Mammary epithelial cell (primary cell): Measurements from ENCODE around the gene VIPR2.

Source experiments
- CTCF ChIP-seq, 2 donors: IDR thresholded peaks in 1 of 2; conservative IDR thresholded peaks in 1 of 2; 2 replicates each; pipeline ENCODE4 v1.5.1; 2011 to 2012; ENCODE audit warnings: inconsistent platforms in 2 of 2, low read length in 2 of 2, mild to moderate bottlenecking in 2 of 2, control low read depth in 1 of 2, low read depth in 1 of 2; ENCODE audit not compliant: insufficient read depth in 1 of 2; ENCODE audit errors: extremely low read depth in 1 of 2
- EZH2 ChIP-seq: IDR thresholded peaks from 2 replicates; pipeline ENCODE4 v1.6.1; 2012; ENCODE audit warnings: low read length, inconsistent platforms, borderline replicate concordance

- TF ChIP-seq CTCF (conservative IDR thresholded peaks at IDR 0.05 in 1 of 2, IDR thresholded peaks at IDR 0.05 in 1 of 2; ENCODE audit: extremely low read depth in 1 of 2, insufficient read depth in 1 of 2, low read depth in 1 of 2, low read length in 2 of 2), result no peak
- no peak for TF ChIP-seq EZH2
Observed at GRCh38 chr7:159105832-159106811, 38.5 kb downstream of the VIPR2 start.
